ENCODE results near the gene NEO1.

The NEO1 gene

DNA sequence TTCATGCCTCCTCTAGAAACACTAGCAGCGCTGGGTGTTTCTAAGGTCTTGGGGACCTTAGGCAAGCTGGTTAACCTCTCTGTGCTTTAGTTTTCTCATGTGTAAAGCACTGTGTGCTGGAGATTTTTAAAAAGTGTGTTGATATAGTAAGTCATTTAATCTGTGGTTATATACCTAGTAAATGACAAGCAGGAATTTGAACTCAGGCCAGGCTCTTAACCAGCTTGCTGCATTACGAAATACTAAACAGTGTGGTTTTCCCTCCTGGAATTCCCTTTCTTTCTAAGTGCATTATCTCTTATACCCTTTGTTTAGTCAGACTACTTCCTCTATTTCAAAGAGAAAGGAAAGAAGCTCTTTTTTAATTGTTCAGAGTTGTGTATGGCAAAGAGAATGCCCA is 26.5 kb downstream of the NEO1 start:
- DNase-seq (ENCODE audit: low spot score) = no peak

DNA sequence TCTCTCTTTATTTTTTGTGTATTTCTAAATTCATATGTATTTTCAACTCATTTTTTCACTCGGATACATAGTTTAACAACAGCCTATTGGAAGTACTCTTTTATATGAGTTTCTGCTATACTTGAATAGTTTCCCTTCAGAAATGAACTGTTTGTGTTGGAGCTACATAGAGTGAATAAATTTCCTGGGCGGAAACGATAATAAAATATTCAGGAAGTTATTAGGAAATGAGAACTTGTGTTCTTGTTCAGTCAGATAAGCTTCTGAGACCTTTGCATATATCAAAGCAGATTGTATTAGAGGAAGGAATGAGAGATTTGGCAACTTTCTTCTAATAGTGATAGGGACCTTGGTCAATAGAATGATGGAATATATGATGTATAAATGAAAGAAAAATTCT is 27.3 kb downstream of the NEO1 start:
- DNase-seq (ENCODE audit: low spot score) = no peak

DNA sequence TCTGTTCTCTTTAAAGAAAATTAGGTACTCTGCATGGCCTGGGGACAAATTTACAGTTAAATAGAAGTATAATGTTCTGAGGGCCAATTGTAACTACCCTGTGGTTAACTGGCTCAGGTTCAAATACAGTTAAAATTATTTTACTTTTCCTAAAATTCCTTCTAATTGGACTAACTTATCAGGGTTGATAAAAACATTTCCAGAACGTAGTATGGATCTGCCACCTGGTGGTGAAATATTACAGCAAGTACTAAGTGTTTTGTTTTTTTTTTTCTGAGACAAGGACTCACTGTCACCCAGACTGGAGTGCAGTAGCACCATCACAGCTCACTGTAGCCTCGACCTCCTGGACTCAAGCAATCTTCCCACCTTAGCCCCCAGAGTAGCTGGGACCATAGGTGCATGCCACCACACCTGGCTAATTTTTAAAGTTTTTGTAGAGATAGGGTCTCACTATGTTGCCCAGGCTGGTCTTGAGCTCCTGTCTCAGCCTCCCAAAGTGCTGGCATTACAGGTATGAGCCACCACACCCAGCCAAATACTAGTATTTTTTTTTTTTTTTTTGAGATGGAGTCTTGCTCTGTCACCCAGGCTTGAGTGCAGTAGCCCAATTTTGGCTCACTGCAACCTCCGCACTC is 29.2 kb downstream of the NEO1 start:
- DNase-seq (ENCODE audit: low spot score) = no peak

DNA sequence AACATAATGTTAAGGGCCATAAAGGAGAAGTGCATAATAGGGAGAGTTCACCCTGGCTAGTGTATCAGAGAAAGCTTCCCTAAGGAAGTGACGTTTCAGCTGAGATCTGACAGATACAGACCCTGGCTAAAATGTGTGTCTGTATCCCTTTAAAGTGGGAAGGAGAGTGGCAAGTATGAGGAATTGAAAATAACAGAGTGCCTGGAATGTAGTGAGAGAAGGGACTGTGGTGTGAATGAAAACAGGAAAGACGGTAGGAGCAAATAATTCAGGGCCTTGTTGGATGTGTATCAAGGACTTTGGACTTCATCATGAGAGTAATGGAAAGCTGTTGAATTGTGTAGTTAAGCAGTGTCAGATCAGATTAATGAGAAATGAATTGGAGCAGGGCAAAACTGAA is 30.5 kb downstream of the NEO1 start:
- DNase-seq (ENCODE audit: low spot score) = no peak

DNA sequence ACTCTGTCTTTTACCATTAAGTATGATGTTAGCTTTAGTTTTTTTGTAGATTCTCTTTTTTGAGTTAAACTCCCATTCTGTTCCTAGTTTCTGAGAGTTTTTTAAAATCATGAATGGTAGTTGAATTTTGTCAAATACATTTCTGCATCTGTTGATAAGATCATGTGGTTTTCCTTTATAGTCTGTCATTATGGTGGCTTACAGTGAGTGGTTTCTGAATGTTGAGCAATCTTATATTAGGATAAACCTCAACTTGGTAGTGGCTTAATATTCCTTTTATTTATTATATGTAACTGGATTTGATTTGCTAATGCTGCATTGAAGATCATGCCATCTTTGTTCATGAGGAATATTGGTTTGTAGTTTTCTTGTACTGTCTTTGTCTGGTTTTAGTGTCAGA is 34.8 kb downstream of the NEO1 start:
- DNase-seq (ENCODE audit: low spot score) = no peak

DNA sequence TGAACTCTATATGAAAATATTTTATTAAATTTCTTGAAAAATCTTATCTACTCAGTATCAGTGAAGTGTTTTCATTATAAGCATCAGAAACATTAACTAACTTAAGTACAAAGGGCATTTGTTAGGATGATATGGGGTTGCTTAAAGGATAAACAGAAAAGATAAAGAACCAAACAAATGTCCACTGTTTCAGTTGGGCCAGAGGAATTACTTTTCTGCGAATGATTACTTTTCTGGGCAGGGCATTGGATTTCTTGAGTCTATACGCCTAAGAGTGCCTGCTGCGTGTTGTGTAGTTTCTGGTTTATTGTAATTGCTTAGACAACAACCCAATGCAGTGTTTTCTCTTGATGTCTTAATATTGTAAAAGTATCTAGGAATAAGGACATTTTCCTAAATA is 52.8 kb downstream of the NEO1 start:
- no peak for DNase-seq (ENCODE audit: low spot score)

DNA sequence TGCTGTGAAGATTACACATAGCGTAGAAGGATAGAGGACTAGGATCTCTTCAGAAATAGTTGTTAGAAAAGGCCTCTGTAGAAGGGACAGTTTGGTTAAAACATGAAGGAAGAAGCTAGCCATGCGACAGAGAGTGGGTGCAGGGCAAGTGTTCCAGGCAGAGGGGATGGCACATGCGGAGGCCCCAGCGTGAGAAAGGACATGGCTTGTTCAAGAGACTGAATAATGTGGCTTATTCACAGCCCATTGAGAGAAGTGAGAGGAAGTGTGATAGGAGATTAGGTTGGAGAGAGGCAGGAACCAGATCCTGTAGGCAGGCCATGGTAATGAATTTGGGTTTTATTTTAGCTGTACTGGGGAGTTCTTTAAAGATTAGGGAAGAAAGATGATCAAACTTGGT is 56.4 kb downstream of the NEO1 start:
- no peak for DNase-seq (ENCODE audit: low spot score)

DNA sequence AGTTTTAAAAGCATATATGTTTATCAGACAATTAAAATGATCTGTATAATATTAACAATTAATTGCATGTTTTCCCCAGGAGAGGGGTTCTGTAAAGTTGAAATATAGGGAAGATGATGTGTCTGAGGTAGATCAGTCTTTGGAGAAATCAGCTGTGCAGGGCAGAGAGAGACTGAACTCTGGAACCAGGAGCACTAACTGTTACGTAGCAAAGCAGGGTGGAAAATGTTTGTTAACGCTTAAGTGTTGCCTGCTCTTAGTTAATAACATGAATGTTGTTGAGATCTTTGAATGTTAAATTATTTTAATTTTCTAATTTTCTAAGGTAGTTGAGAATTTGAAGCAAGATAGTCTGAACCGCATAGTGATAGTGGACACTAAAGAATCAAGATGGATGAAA is 57.5 kb downstream of the NEO1 start:
- no peak for DNase-seq (ENCODE audit: low spot score)

DNA sequence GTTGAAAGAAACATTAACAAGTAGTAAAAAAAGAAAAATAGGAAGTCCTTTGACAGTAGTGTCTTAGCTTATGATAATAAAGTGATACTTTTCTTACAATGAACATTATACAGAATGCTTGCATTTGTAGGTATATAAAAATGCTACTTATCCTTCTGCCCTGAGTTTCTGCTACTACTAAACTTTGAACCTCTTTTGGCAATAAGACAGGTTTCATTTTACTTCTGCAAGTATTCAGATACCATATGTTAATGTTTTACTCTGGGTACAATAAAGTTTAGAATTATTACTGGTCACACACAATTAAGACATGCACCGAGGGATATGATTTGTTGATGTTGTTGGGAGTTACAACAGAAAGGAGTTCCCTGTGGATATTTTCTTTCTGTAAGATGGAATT is 57.9 kb downstream of the NEO1 start:
- DNase-seq (ENCODE audit: low spot score) = no peak

DNA sequence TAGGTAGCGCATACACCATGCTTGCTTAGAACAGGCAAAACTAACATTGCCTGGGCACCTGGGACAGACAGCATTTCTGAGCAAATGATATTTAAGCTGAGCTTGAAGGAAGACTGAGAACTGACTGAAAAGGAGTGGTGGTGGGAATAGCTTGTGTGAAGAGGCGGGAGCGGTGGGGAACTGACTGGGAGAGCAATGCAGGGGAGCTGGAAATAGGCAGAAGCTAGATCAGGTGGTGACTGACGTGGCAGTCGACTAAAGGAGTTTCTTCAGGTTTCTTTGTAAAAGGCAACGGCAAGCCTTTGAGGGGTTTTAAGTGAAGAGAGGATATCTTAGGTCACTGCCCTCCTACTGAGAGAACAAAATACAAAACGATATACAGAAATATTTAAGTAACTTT is 61.8 kb downstream of the NEO1 start:
- DNase-seq (ENCODE audit: low spot score) = no peak

DNA sequence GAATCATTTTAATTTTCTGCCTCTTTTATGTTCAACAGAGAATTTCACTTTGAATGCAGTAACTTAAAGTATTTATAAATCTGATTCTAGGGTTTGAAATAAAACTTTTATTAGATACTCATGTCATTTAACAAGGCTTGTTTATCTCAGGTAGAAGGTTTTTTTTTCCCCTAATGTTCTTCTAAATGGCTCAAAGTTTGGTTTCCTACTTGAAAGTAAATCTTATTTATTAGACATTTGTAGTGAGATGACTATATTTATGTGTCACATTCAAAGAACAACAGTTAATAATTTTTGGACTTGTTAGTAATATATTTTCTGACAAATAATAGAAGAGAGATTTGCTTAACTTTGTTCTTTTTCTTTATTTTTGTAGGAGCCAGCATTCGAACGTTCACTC is 63.9 kb downstream of the NEO1 start:
- no peak for DNase-seq (ENCODE audit: low spot score)

DNA sequence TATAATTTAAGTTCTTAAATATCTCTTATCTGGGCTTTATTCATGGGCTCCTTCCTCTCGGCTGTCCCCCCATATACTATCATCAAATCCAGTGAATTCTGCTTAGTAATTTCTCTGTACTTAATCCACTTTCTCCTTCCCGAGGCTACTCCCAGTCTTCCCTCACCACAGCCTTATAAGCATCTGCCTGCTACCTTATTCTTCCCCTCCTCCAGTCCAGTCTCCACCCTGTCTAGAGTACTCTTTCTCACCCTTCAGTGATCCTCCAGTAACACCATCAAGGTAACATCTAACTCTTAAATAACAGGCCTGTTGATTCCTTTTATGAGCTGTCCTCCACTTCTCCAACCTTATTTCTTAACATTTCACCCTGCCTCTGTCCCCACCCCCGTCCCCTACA is 65.8 kb downstream of the NEO1 start:
- no peak for DNase-seq (ENCODE audit: low spot score)

DNA sequence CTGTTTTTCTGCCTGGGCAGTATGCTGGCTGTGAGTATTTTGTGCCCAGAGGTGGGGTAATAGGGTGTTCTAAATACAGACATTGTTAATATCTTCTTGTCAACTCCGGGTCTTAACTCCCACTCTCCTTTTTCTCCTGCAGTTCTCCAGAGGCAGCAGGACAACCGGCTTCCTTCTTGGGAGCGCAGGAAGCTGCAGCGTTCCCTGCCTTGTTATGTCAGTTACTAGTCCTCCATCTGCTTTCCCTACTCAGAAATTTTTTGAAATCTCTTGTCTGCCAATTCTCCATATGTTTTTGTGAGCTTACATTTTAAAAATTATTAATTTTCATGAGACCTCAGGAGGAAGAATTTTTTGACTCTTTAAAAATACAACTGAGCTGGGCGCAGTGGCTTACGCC is 67.2 kb downstream of the NEO1 start:
- DNase-seq (ENCODE audit: low spot score) = no peak

DNA sequence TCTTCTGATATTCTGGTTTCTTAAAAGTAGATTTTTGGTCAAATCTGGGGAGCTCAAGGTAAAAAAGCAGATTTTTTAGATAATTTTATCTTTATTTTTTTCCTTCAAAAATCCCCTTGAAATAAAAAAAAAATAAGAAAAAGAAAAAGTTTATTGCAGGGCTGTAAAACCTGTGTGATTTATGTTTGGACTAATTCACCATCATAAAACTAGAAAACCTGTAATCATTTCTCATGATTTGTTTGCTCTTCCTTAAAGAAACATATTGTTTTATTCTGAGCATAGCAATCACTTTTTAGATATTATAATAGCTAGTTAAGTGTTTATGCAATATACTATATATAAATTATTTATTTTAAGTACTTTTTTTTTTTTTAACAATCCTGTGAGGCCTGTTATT is 68.0 kb downstream of the NEO1 start:
- DNase-seq (ENCODE audit: low spot score) = no peak

DNA sequence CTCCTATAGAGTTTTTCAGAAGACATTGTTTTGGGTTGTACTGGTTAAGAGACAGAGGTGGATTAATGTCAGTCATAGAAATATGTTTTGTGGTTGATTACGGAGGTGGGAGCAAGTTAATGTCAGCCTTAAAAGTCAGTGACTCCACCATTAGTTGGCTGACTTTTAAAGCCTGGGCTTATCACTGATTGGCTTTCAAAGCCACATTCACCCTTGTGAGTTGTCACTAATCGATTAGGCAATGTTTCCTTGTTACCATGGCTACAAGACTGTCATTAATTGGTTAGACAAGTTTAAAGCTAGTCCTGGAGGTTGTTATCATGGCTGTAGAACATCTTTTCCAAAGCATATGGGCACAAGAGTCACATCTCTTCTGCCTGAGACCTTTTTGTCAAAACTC is 73.0 kb downstream of the NEO1 start:
- no peak for DNase-seq (ENCODE audit: low spot score)

DNA sequence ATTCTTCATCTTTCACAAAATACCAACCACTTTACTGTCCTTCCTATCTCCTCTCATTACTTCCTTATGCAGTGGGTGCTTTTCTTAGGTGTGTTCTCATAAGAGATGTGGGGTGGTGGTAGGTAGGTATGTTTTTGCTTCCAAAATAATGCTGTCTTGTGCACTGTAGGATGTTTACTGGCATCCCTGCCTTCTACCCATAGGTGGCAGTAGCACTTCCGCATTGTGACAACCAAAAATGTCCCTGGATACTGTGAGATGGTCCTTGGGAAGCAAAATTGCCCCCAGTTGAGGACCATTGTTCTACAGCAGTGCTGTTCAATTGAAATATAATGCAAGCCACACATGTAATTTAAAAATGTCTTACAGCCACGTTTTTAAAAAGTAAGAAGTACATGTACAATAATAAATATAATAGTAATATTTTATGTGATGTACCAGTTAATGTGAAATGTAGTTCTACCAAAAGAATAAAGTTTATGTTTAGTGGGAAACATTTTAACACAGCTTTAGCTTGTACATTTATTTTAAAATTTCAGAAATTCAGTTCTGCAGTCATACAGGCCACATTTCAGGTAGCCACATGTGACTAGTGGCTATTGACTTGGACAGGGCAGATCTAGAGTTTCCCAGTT is 75.2 kb downstream of the NEO1 start:
- DNase-seq (ENCODE audit: low spot score) = peak; percentile 10

DNA sequence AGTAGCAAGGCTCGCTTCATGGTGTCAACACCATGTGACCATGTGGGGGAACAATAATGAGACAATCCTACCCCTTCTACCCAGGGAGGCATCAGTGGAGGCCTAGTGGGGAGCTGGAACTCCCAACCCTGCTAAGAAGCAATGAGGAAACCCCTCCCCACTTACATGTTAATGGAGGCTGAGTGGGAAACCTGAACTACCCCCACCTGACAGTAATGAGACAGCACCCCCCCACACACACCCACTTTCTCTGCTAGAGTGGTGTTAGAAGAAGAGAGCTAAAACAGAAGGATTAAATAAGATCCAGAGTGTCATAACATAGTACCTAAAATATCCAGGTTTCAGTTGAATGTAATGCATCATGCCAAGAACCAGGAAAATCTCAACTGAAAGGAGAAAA is 78.6 kb downstream of the NEO1 start:
- DNase-seq (ENCODE audit: low spot score) = no peak

DNA sequence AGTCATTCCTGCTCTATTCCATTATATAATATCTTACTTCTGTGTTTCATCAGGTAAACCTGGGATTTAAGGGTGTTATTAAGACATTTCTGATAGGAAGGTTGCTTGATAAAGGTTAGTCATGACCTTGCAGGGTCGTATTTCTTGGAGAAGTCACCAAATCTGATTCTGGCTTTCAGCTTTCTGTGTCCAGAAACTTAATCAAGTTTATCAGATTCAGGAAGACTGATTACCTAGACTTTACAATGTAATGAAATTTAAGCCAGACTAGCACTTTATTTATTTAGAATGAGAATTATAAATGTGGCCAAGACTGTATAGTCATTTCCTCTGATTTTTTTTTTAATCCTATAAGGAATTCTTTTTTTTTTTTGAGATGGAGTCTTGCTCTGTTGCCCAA is 81.9 kb downstream of the NEO1 start:
- DNase-seq (ENCODE audit: low spot score) = no peak

DNA sequence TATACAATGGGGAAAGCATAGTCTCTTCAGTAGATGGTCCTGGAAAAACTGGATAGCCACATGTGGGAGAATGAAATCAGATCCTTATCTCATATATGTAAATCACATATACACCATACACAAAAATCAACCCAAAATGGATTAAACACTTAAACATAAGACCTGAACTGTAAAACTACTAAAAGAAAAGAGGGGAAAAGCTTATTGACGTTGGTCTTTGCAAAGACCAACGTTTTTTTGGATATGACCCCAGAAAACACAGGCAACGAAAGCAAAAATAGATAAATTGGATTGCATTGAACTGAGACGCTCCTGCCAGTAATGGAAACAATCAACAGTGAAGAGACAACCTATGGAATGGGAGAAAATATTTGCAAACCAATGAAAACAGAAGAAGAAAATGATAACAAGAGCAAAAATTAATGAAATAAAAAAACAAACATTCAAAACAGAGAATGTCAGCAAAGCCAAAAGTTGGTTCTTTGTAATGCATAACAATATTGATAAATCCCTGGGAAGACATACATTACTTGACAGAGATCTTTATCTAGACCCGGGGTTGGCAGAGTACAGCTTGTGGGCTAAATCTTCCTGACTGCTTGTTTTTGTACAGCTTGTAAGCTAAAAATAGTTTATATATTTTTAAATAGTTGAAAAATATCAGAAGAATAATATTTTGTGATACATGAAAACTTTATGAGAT is 86.9 kb downstream of the NEO1 start:
- no peak for DNase-seq (ENCODE audit: low spot score)

DNA sequence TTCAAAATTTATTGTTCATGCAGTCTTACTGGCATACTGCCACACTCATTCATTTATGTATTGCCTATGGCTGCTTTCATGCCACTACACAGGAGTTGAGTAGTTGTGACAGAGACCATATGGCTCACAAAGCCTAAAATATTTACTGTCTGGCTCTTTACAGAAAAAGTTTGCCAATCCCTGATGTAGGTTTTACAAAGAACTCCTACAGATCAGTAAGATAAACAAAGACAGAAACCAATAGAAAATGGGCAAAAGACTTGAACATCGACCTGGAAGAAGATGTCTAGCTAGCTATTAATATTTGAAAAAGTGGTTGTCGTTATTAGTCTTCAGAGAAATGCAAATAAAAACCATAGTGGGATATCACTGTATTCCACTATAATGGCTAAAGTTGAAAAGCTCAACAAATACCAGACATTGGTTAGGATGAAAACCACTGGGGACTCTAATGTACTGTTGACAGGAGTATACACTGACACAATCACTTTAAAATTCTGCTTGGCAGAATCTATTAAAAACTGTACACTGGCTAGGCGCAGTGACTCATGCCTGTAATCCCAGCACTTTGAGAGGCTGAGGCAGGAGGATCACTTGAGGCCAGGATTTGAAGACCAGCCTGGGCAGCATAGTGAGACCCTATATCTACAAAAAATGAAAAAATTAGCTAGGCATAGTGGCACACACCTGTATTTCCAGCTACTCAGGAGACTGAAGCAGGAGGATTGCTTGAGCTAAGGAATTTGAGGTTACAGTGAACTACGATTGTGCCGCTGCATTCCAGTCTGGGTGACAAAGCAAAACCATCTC is 87.7 kb downstream of the NEO1 start:
- DNase-seq (ENCODE audit: low spot score) = no peak

DNA sequence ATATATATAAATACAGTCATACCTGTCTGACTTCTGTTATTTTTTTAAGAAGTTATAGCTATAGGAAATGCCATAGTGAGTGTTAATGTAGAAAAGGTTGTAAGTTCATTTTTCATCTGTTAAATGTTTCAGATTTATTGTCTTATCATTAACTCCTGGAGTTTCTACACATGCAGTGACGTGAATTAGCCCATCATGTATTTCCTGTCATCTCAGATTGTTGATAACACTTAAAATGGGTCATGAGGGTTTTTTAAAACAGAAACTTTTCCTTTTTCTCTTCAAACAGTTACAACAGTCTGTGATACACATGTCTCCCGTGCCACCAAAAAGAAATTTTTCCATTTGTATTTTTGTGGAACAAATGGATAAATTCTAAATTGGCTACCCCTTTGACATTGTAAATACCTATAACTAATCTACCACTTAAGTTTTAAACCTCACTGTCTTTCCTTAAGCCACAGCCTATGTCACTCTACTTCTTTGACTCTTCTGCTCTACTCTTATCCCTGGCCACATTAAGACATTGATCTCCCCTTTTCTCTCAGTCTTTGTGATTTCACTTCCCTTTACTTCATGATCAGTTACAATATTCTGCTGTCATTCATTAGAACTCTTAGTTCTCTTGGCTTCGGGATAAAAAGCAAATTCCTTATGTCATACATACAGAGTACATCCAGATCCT is 89.1 kb downstream of the NEO1 start:
- DNase-seq (ENCODE audit: low spot score) = no peak

Data from HuH-7.5 (cell line).